ENCODE data around the gene PPP6R2.

The PPP6R2 gene

GRCh38 chr22:50471197-50471847, 128.2 kb downstream of the PPP6R2 start:
- DNase-seq = no peak

- DNase-seq = no peak
These were observed 128.8 kb downstream of the PPP6R2 start for GRCh38 chr22:50471962-50472361.

- DNase-seq = peak; percentile 42
These were observed 130.0 kb downstream of the PPP6R2 start for GRCh38 chr22:50473088-50473487.

GRCh38 chr22:50473855-50474671, 130.9 kb downstream of the PPP6R2 start:
- DNase-seq = no peak

DNA sequence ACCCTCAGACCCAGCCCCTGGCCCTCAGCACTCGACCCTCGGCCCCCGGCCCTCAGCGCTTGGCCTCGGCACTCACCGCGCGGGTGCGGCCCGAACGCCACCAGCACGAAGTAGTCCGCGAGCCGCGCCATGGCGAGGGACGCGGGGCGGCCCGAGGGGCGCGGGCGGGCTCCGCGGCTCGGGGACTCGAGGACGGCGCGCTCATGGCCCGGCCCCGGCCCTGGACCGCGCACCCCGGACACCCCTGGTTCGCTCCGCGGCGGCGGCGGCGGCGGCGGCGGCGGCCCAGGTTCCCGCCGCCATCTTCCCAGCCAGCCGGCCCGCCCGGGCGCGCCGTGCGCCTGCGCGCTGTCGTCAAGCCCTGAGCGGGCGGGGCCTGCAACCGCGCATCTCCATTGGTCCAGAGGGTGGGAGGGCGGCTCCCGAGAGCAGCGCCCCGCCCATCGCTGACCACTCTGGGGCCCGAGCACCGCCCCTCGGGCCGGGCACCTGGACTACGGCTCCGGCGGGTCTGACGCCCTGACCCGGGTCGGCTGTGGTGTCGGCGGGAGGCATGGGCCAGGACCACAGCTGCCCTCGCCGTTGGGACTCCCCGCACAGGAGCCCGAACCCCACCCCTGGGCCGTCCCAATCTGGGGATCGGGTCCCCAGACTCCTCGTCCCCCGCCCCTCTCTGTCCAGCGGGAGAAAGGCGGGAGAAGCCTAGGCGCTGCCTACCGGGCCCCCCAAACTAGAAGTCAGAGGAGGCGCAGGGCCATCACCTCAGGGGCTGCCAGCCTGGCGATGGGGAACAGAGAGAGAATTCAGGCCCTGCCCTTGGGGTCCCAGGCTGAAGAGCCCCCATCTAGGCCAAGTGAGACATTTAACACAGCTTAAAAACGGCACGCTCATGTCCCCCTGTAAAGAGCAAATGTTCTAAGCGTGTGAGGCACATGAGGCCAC, 131.9 kb downstream of the PPP6R2 start, which contains the start of gene SBF1:
TSS of gene SBF1 (minus strand) at position 326 of the 942 bp plus-strand sequence. CDS start at position 131, 195 bp downstream.
- peak; percentile 78 for DNase-seq

GRCh38 chr22:50475652-50476002, 132.5 kb downstream of the PPP6R2 start:
- DNase-seq = no peak

GRCh38 chr22:50476868-50477267, 133.7 kb downstream of the PPP6R2 start:
- no peak for DNase-seq

DNA sequence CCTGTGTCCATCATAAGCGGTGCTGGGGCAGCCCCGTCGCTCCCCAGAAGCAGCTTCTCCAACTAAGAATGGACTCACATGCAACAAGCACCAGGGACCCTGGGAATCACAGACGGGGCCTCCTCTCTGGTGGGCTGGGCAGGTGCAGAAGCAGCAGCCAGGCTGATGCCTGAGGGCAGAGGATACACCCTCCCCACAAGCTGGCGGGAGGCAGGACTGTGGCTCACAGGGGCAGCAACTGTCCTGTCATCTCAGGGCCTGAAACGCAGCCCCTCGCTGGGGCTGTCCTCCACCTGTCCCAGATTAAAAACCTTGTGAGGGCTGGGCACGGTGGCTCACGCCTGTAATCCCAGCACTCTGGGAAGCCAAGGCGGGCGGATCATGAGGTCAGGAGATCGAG, 134.8 kb downstream of the PPP6R2 start:
- DNase-seq = no peak

GRCh38 chr22:50479721-50480120, 136.6 kb downstream of the PPP6R2 start:
- no peak for DNase-seq

DNA sequence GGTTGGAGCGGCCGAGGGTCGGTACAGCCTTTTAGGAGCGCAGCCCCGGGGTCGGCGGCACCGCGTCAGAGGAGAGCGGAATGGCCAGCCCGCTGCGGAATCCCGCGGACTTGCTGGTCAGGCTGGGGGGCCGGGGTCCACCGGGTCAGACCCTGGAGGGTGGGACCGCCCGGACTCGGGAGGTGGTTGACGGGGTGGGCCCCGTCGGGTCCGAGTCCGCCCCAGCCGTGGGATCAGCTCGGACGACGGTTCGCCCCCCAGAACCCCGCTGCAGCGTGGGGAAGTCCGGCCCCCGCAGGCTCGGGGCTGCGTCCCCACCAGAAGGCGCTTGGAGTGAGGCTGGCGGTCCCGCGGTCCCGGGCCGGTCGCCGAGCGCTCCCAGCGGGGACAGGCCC, 137.9 kb downstream of the PPP6R2 start:
- no peak for DNase-seq

GRCh38 chr22:50481440-50482106, 138.4 kb downstream of the PPP6R2 start, which contains the start of gene ADM2:
ADM2 (plus strand) TSS chr22:50481543; CDS start chr22:50481848, 305 bp downstream.
- DNase-seq = peak; percentile 50

DNA sequence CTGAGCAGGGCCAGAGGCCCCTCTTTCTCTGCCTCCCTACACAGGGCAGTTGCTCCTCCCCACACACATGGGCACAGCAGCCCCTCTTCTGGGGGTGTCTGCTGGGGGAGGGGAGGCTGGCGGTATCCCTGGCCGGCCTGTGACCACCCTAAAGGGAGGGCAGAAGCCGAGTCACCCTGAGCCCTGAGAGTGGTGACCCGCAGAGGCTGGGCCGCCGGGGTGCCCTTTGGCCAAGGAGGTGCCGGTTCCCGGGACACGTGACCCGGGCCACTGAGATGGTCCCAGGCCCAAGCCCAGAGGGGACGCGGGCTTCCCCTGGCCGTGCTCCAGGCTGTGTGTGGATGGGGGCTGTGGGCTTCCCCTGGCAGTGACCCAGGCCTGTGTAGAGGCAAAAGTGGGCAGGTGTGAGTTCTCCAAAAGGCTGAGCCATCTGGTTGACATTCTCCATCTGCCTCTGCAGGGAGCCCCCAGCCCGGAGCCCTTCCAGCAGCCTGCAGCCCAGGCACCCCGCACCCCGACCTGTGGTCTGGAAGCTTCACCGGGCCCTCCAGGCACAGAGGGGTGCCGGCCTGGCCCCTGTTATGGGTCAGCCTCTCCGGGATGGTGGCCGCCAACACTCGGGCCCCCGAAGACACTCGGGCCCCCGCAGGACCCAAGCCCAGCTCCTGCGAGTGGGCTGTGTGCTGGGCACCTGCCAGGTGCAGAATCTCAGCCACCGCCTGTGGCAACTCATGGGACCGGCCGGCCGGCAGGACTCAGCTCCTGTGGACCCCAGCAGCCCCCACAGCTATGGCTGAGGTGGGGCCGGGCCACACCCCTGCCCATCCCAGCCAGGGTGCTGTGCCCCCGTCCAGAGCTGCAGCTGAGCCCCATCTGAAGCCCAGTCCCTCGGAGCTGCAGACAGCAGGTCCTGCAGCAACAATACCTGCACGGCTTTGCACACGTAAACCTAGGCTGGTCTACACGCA, 139.3 kb downstream of the PPP6R2 start:
- DNase-seq = no peak

DNA sequence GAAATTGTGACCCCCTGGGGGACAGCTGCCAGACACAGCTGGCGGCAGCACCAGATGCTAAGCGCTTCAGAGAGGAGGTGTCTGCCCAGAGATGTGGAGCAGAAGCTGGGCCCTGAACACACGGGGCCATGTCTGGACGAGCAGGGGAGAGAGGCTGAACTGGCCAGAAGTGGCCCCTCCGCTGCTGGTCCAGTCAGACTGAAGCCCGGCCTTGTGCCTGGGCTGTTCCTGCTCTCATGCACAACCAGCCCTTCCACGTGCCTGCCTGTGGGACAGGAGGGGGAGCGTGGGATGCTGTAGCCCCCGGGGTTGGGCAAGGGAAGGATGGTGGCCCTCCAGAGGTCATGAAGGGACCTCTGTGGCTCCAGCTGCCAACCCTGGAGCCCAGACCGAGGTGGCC, 140.0 kb downstream of the PPP6R2 start:
- no peak for DNase-seq

DNA sequence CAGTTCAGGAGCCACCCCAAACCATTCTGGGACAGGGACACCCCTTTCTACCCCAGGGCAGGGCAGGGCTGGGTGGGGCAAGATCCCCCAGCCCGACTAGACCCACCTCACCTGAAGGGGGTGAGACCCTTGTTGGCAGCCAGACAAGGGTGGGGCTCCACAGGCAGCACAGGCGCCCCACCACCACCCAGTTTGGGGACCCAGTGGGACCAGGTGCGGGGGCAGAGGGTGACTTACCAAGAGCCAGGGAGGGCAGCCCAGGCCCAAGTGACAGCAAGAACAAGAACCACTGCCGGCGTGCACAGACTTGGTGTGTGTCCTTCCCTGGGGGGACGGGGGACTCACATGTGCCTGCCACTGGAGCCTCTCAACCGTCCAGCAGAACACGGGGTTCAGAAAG, 140.4 kb downstream of the PPP6R2 start:
- DNase-seq = no peak

DNA sequence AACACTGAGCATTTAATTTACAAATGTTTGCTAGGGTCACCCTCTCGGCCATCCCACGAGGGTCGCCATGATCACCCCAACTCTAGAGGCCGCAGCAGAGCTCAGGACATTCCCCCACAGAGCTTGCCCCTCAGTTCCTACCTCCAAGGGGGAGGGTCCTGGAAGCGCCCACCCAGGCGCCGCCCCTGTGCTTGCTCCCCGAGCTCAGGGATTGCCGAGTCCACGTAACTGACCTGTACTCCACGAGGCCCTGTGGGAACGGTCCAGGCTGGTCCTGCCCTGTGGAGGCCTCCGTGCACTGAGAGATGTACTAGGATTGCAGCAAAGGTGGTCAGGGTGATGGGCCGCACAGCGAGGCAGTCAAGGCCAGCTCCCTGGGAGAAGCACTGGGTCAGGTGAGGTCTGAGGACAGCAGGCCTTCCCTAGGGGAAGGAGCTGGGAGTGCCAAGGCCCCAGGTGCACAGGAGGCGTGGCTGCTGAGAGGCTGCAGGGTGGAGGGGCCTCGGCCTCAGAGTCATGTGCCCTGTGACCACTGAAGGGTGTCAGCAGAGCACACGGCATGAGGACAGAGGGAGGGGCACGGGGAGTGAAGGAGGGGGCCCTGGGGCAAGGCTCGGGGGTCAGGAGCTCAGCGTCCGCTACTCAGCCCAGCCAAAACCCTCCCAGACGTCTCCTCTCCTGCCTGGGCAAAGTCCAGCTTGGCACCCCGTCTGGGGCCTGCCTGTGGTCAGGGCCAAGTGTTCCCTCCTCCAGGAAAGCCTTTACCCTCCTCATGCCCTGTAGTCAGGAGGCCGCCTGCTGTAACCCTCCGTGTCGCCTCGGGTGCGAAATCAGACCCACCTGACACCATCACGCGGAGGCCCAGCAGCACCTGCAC, 141.1 kb downstream of the PPP6R2 start:
- no peak for DNase-seq

DNA sequence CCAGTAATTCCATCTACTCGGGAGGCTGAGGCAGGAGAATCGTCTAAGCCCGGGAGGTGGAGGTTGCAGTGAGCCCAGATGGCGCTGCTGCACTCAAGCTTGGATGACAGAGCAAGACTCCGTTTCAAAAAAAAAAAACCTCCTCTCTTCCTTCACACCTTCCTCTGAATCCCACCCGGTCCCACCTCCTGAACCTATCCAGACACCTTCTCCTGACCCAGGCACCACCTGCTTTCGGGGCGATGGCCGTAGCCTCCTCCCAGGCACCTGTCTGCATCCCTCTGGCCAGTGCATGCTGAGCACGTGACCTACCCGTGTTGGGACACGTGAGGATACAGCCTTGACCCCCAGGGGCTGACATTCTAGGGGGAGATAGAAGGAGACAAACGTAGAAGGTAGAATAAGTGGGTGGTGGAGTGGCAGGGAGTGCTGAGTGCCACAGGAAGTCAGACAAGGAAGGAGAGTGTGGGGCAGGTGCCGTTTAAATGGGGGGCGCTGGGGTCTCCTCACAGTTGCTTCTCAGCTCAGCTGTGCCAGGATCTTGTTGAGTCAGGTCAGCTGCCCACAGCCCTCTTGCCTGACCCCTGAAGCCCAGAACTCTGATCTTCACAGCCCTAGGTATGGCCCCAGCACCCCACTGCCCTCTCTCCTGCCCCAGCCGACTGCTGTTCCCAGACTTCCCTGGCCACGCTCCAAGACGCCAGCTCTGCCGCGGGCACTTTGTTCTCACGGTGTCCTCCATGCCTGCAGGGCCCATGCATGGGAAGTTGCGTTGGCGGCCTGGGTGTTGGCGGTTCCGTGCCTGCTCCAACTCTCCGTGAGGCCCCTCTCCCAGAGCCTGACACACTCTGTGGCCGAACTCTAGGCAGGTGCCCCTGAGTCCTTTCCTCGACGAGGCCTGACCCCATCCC, 142.3 kb downstream of the PPP6R2 start:
- DNase-seq = no peak

GRCh38 chr22:50486561-50487289, 143.6 kb downstream of the PPP6R2 start, which contains the start of gene MIOX:
MIOX (plus strand) TSS chr22:50486859; CDS start chr22:50486898, 39 bp downstream.
- DNase-seq = no peak

Data from effector CD8-positive, alpha-beta T cell (primary cell).